Mesothelial cell of epicardium (in vitro differentiated cells): Measurements from ENCODE around the gene TBC1D22A. TPM values are rescaled to one million over a fixed set of nuclear protein-coding genes. Genes with fewer than 3 reads are reported as not detected.

Experiments used
- DNase-seq, 2 experiments: peaks; one replicate each; pipeline ENCODE4 v3.0.0; 2021; ENCODE audit warnings: low spot score in 2 of 2; ENCODE audit not compliant: unreplicated experiment in 2 of 2
- H3K27ac Mint-ChIP-seq: 2 replicates; pipeline ENCODE4 v1.8.0; 2021; ENCODE audit warnings: mixed read lengths
- H3K27me3 Mint-ChIP-seq: 2 replicates; pipeline ENCODE4 v1.8.0; 2021; ENCODE audit warnings: low read depth, mixed read lengths
- H3K36me3 Mint-ChIP-seq: 2 replicates; pipeline ENCODE4 v1.8.0; 2021; ENCODE audit warnings: mixed read lengths
- H3K4me1 Mint-ChIP-seq: 2 replicates; pipeline ENCODE4 v1.8.0; 2021; ENCODE audit warnings: mixed read lengths
- H3K4me3 Mint-ChIP-seq: 2 replicates; pipeline ENCODE4 v1.8.0; 2021; ENCODE audit warnings: mild to moderate bottlenecking, moderate library complexity, mixed read lengths
- H3K9me3 Mint-ChIP-seq: 2 replicates; pipeline ENCODE4 v1.8.0; 2021; ENCODE audit warnings: mixed read lengths
- CTCF ChIP-seq: fragments of 200-600 bp; sonication (generic); IDR thresholded peaks from one replicate; pipeline ENCODE4 v1.5.0; 2021; ENCODE audit warnings: antibody characterized with exemption; ENCODE audit not compliant: unreplicated experiment
- total RNA-seq: library from RNA; stranded (reverse); gene quantifications from 3 replicates; pipeline ENCODE4 v1.2.1, GENCODE V29; 2021

TBC1D22A gene
- total RNA-seq, 1 donor from 2014 or later = 26.6 TPM

DNA sequence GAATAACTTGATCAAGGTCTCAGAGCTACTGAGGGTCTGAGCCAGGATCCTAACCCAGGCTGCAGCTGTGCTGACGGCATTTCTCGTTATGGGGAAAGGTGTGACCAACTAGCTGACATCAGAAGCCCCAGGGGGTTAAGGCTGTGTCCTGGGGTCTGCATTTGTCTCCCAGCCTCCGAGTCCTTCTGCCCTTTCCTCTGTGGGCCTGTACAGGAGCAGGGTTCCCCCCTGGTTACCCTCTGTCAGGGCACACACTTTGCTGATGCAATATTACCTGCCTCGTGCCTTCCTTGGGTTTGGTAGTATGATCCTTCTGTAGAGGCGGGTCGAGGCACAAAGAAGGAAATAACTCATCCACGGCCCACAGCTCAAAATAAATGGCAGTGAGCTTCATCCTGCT, 183.0 kb downstream of the TBC1D22A start:
- DNase-seq = no peak
- Mint-ChIP-seq H3K27me3 (no peaks in the 10 kb centered on the region), H3K36me3 (peaks cover 24% of the 10 kb centered on the region), H3K27ac (no peak overlapping the region), H3K9me3 (peaks cover 6% of the 10 kb centered on the region), H3K4me3 (no peak overlapping the region), H3K4me1 (no peaks in the 10 kb centered on the region)
- no peak for TF ChIP-seq CTCF

- no peak for TF ChIP-seq CTCF
- Mint-ChIP-seq H3K36me3 (peaks cover 24% of the 10 kb centered on the region), H3K4me1 (no peaks in the 10 kb centered on the region), H3K27me3 (no peaks in the 10 kb centered on the region), H3K27ac (no peak overlapping the region), H3K4me3 (no peak overlapping the region), H3K9me3 (peaks cover 6% of the 10 kb centered on the region)
- no peak for DNase-seq
These were observed 184.0 kb downstream of the TBC1D22A start for GRCh38 chr22:46946383-46946962.

DNA sequence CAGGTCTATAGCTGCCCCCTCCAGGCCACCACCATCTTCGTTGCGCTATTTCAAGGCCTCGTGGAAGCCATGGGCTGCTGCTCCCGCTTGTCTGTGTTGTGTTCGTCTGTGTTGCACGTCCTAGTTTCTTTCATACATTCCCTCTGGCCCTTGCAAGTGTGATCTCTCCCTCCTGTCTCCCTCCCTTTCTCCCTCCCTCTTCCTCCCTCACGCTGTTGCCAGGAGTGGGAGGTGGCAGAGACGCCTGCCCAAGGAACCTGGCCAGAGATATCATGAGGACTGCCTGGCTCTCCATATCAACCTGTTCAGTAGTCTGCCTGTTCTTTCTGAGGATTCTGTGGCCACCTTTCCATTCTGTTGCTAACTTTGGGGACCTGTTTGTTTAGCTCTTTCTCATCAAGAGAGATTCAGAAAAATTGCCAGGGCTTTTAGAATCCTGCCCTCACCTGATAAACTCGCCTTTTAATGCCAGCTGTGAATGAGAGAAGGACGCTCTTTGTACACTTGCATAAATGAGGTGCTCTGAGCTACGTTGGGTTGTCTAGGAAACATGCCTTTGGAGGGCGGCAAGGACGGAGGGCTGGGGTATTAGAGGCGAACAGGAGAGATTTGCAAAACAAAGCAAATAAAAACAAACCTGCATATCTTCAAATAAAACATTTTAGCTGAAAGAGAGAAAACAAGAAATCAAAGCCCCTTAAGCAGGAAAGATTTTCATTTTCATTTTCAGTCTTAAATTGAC, 185.2 kb downstream of the TBC1D22A start:
- Mint-ChIP-seq H3K27me3 (no peaks in the 10 kb centered on the region), H3K4me1 (no peaks in the 10 kb centered on the region), H3K4me3 (no peak overlapping the region), H3K36me3 (peaks cover 24% of the 10 kb centered on the region), H3K27ac (no peak overlapping the region), H3K9me3 (peaks cover 6% of the 10 kb centered on the region)
- TF ChIP-seq CTCF = no peak
- no peak for DNase-seq

DNA sequence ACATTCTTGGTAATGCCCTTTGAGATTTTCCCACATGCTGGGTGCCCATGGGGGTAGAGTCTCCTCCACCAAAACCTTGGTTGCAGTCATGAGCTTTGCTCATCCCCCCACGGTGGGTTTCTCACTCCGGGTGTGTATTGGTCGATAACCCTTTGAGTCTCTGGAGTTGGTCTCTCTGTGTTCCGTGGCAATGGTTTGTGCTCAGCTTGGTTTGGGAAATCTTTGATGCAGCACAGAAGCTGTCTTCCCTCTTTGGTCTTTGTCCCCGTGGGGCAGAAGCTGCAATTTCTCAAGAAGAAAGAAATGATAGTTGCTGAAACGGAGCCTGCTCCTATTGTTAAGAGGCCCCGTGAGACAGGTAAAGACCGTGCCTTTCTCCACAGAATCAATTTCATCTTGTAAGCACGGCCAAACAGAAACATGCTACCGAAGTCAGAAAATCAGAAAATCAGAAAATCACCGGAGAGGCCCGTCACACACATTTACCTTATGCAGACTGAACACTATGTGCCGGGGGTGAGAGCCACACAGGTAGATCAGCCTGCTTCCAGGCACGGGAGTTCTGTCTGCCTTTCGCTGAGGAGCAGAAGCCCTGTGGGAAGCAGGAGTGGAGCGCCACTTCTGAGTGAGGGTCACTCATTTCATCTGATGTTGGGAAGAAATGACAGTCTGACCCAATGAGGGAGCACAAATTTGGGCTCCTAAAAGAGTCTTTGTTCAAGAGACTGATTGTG, 186.1 kb downstream of the TBC1D22A start:
- no peak for DNase-seq
- peaks cover 5% of the 10 kb centered on the region for H3K9me3 Mint-ChIP-seq
- TF ChIP-seq CTCF = no peak
- H3K27ac Mint-ChIP-seq = no peak overlapping the region
- H3K27me3 Mint-ChIP-seq = no peaks in the 10 kb centered on the region
- H3K4me1 Mint-ChIP-seq = no peaks in the 10 kb centered on the region
- H3K4me3 Mint-ChIP-seq = no peak overlapping the region
- peaks cover 22% of the 10 kb centered on the region for H3K36me3 Mint-ChIP-seq

- DNase-seq = no peak
- no peaks in the 10 kb centered on the region for H3K4me1 Mint-ChIP-seq
- H3K27ac Mint-ChIP-seq = no peak overlapping the region
These were observed 188.9 kb downstream of the TBC1D22A start for GRCh38 chr22:46951350-46951749.

More at GRCh38 chr22:46951350-46951749, 188.9 kb downstream of the TBC1D22A start:
- Mint-ChIP-seq H3K4me3 (no peak overlapping the region), H3K36me3 (peaks cover 14% of the 10 kb centered on the region), H3K9me3 (no peaks in the 10 kb centered on the region), H3K27me3 (no peaks in the 10 kb centered on the region)
- TF ChIP-seq CTCF = no peak
